DOHH2 (cell line): Measurements from ENCODE around the gene ANKLE2.

Experiments
- H3F3A ChIP-seq: fragments of 200-600 bp; sonication (generic), shearing (Covaris generic); 2 replicates; pipeline ENCODE4 v1.6.0; 2016; ENCODE audit warnings: antibody characterized with exemption, mild to moderate bottlenecking; ENCODE audit not compliant: control insufficient read depth, insufficient read depth
- H3K27ac ChIP-seq: fragments of 200-600 bp; sonication (generic); 2 replicates; pipeline ENCODE4 v1.5.1; 2014; ENCODE audit warnings: low read depth, mild to moderate bottlenecking, low read length, moderate library complexity
- H3K27me3 ChIP-seq: fragments of 200-600 bp; sonication (generic); 2 replicates; pipeline ENCODE4 v1.6.1; 2014; ENCODE audit warnings: mild to moderate bottlenecking, low read length, mixed read lengths; ENCODE audit not compliant: control insufficient read depth
- H3K36me3 ChIP-seq: fragments of 200-600 bp; sonication (generic); 2 replicates; pipeline ENCODE4 v1.6.1; 2014; ENCODE audit warnings: mild to moderate bottlenecking, low read length, moderate library complexity, mixed read lengths; ENCODE audit not compliant: control insufficient read depth
- H3K4me1 ChIP-seq: fragments of 200-600 bp; sonication (generic); 2 replicates; pipeline ENCODE4 v1.6.1; 2014; ENCODE audit warnings: mild to moderate bottlenecking, low read length, mixed read lengths; ENCODE audit not compliant: control insufficient read depth
- H3K4me2 ChIP-seq: fragments of 200-600 bp; sonication (generic); 2 replicates; pipeline ENCODE4 v1.6.0; 2014; ENCODE audit warnings: mild to moderate bottlenecking, low read length, moderate library complexity
- H3K4me3 ChIP-seq: fragments of 200-600 bp; sonication (generic); 2 replicates; pipeline ENCODE4 v1.5.1; 2014; ENCODE audit warnings: mild to moderate bottlenecking, low read length, mixed read lengths
- H3K79me2 ChIP-seq: fragments of 200-600 bp; sonication (generic); 2 replicates; pipeline ENCODE4 v1.6.1; 2014; ENCODE audit warnings: mild to moderate bottlenecking, low read length, mixed read lengths; ENCODE audit not compliant: control insufficient read depth
- H3K9me2 ChIP-seq: fragments of 200-600 bp; sonication (generic); replicated peaks from 2 replicates; pipeline ENCODE4 v1.6.1; 2014; ENCODE audit warnings: mild to moderate bottlenecking, low read length, mixed read lengths; ENCODE audit not compliant: control insufficient read depth
- H3K9me3 ChIP-seq: fragments of 200-600 bp; sonication (generic); 2 replicates; pipeline ENCODE4 v1.6.1; 2014; ENCODE audit warnings: antibody characterized with exemption, low read length, mixed read lengths; ENCODE audit not compliant: control insufficient read depth, insufficient read depth
- H4K20me1 ChIP-seq: fragments of 200-600 bp; sonication (generic); 2 replicates; pipeline ENCODE4 v1.6.0; 2014; ENCODE audit warnings: low read depth, mild to moderate bottlenecking, antibody characterized with exemption, low read length, moderate library complexity; ENCODE audit not compliant: control insufficient read depth, insufficient read depth
- EZH2phosphoT487 ChIP-seq: fragments of 200-600 bp; sonication (generic); IDR thresholded peaks from 2 replicates; pipeline ENCODE4 v1.6.1; 2017; ENCODE audit warnings: borderline replicate concordance, mild to moderate bottlenecking, antibody characterized with exemption, low read length, moderate library complexity, mixed read lengths
- TF ChIP-seq, protein P1 (sequence below): fragments of 200-600 bp; sonication (generic); IDR thresholded peaks from one replicate; pipeline ENCODE4 v1.5.1; 2014; ENCODE audit warnings: antibody characterized with exemption, mild to moderate bottlenecking, low read depth, low read length; ENCODE audit not compliant: poor library complexity, severe bottlenecking

ANKLE2 gene

GRCh38 chr12:132736913-132737312 is 24.7 kb downstream of the ANKLE2 start:
- Histone ChIP-seq H3K4me2 (no peak overlapping the region), H3K9me3 (no peaks in the 10 kb centered on the region), H3K27me3 (no peaks in the 10 kb centered on the region), H3F3A (0 out of 2 replicates have a peak, but pooled peaks cover 2% of the 10 kb centered on the region), H4K20me1 (no peaks in the 10 kb centered on the region), H3K27ac (no peak overlapping the region), H3K4me1 (no peaks in the 10 kb centered on the region), H3K79me2 (peaks cover 44% of the 10 kb centered on the region), H3K36me3 (peaks cover 93% of the 10 kb centered on the region), H3K4me3 (no peak overlapping the region), H3K9me2 (no peaks in the 10 kb centered on the region)
- TF ChIP-seq EZH2phosphoT487 = no peak
- TF ChIP-seq, protein P1, sequence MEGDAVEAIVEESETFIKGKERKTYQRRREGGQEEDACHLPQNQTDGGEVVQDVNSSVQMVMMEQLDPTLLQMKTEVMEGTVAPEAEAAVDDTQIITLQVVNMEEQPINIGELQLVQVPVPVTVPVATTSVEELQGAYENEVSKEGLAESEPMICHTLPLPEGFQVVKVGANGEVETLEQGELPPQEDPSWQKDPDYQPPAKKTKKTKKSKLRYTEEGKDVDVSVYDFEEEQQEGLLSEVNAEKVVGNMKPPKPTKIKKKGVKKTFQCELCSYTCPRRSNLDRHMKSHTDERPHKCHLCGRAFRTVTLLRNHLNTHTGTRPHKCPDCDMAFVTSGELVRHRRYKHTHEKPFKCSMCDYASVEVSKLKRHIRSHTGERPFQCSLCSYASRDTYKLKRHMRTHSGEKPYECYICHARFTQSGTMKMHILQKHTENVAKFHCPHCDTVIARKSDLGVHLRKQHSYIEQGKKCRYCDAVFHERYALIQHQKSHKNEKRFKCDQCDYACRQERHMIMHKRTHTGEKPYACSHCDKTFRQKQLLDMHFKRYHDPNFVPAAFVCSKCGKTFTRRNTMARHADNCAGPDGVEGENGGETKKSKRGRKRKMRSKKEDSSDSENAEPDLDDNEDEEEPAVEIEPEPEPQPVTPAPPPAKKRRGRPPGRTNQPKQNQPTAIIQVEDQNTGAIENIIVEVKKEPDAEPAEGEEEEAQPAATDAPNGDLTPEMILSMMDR = no peak

GRCh38 chr12:132736378-132736777 is 25.3 kb downstream of the ANKLE2 start:
- Histone ChIP-seq H3K79me2 (peaks cover 40% of the 10 kb centered on the region), H4K20me1 (no peaks in the 10 kb centered on the region), H3K9me3 (no peaks in the 10 kb centered on the region), H3K36me3 (peaks cover 93% of the 10 kb centered on the region), H3K4me3 (no peak overlapping the region), H3K4me2 (no peak overlapping the region), H3K9me2 (no peaks in the 10 kb centered on the region), H3K4me1 (no peaks in the 10 kb centered on the region), H3F3A (0 out of 2 replicates have a peak, but pooled peaks cover 1% of the 10 kb centered on the region), H3K27ac (no peak overlapping the region), H3K27me3 (no peaks in the 10 kb centered on the region)
- TF ChIP-seq EZH2phosphoT487 = no peak
- TF ChIP-seq, protein P1 = no peak

DNA sequence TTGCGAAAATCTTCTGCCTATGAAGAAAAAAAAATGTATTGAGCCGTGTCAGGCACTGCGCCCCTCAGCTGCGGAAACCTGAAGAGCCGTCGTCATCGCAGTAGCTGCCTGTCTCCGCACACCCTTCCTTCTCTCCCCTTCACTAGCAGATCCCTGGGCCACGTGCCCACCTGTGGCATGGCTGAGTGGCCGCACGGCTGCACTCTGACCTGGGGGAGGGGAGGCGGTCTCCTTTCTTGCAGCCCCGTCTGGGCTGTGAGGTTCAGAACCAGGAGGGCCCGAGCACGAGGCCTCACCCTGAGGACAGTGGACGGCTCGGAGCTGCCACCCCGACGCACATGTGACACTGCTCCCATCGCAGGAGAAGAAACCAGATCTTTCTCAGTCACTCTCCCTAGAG is 26.1 kb downstream of the ANKLE2 start:
- no peak overlapping the region for H3K27ac ChIP-seq
- H3K36me3 ChIP-seq = peaks cover 92% of the 10 kb centered on the region
- H3K9me2 ChIP-seq = no peaks in the 10 kb centered on the region
- H4K20me1 ChIP-seq = no peaks in the 10 kb centered on the region
- TF ChIP-seq, protein P1 = no peak
- TF ChIP-seq EZH2phosphoT487 = no peak
- H3K4me2 ChIP-seq = no peak overlapping the region
- H3F3A ChIP-seq = 0 out of 2 replicates have a peak, but pooled peaks cover 2% of the 10 kb centered on the region
- no peaks in the 10 kb centered on the region for H3K27me3 ChIP-seq
- no peaks in the 10 kb centered on the region for H3K4me1 ChIP-seq
- no peak overlapping the region for H3K4me3 ChIP-seq
- H3K9me3 ChIP-seq = no peaks in the 10 kb centered on the region
- peaks cover 32% of the 10 kb centered on the region for H3K79me2 ChIP-seq
